Measurements from ENCODE around the gene CD7.

CD7 gene

DNA sequence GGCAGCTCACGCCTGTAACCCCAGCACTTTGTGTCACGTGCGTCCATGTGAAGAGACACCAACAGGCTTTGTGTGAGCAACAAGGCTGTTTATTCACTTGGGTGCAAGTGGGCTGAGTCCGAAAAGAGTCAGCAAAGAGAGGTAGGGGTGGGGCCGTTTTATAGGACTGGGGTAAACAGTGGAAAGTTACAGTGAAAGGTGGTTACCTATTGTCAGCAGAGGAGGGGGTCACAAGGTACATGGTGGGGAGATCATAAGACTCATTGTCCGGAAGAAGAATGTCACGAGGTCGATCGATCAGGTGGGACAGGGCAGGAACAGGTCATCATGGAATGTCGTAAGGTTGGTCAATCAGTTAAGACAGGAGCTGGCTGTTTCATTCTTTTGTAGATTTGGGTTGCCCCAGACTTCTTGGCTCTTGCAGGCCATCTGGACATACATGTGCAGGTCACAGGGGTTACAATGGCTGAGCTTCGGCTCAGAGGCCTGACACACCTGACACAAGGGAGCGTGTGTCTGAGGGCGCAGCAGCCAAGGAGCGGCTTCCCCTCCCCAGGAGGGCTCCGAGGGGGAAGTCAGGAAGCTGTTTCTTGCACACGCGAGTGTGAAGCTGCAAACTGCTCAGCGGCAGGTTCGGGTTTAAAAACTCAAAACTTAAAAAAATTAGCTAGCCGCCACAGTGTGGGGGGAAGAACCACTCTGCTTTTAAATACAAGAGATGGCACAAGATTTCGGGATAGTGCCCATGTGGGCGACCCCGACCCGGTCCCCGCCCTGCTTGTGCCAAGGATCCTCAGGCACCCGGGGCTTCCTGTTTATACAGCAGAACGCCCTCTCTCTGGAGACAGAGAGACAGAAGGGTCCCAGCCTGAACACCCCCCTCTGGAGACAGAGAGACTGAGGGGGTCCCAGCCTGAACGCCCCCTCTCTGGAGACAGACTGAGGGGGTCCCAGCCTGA is 29.2 kb upstream of the CD7 start:
- no peak for DNase-seq

DNA sequence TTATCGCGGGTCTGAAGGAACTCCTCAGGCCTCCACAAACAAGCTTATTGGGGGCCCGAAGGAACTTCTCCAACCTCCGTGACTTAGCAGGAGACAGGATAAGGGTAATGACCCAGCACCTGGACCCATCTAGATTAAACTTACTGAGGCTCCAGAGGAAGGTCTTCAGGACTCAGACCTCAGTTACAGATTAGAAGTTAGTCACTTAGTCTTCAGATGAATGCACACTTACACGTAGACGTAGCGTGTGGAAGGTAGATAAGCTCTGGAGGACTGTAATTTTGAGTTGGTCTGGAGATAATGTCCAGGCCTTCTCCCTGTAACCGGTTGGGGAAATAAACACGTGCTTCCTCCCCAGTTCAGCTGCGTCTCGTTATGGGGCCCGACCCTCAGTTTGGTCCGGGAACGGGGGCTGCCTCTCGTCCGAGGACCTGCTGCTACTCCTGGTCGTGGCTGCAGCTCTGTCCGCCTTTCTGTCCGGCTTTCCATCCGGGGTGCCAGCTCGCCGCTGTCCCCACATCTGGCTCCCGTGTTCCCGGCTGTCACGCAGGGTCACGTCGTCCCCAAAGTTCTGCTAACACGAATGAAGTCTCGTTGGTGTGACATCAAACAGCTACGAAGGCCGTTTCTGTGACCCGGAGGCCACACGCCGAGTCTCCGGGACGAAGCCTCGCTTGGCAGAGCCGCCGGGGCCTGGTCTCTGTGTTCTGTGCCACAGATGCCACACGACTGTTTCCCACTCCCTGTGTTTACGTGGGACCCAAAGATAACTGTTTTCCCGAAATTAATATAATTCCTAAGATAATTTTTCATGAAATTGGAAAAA is 28.0 kb upstream of the CD7 start:
- no peak for DNase-seq

DNA sequence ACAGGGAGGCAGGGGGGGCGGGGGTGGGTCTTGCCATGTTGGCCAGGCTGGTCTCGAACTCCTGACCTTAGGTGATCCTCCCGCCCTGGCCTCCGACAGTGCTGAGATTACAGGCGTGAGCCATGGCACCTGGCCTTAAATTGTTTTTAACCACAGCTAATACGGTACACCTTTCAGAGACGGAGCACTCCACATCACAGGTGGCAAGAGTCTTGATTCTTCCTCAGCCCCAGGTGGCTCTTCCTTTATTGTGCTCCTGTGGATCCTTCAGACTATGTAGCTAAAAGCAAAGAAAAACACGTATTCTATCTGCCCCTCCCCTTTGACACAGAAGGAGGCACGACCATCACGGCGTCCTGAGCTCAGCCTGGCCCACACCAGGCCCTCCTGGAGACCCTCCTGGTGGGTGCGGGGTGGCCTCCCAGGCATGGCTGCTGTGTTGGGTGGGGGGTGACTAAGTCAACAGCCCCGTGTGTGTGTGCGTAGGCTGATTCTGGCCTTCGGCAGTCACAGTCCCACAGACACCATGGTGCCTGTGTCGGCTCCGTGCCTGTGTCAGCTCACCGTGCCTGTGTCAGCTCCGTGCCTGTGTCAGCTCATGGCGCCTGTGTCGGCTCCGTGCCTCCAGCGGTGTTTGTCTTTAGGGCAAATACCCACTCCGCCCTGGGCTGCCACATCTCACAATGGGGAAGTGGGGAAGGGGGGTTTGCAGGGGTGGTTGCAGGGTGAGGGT is 26.9 kb upstream of the CD7 start:
- DNase-seq = no peak

DNA sequence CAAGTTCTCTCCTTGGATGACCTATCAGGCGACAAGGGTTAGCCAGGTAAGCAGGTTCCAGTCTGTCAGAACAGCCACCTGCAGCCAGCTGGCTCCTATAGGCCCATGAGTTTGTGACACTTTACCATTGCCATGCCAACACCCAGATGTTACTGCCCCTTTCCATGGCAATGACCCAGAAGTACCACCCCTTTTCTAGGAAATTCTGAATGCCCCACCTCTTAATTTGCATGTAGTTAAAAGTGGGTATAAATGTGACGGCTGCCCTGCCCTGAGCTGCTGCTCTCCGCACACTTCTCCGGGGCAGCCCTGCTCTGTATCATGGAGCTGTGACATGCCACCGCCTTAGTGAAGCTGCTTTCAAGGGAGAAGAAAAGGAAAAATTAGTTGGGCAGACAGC is 26.2 kb upstream of the CD7 start:
- DNase-seq = no peak

DNA sequence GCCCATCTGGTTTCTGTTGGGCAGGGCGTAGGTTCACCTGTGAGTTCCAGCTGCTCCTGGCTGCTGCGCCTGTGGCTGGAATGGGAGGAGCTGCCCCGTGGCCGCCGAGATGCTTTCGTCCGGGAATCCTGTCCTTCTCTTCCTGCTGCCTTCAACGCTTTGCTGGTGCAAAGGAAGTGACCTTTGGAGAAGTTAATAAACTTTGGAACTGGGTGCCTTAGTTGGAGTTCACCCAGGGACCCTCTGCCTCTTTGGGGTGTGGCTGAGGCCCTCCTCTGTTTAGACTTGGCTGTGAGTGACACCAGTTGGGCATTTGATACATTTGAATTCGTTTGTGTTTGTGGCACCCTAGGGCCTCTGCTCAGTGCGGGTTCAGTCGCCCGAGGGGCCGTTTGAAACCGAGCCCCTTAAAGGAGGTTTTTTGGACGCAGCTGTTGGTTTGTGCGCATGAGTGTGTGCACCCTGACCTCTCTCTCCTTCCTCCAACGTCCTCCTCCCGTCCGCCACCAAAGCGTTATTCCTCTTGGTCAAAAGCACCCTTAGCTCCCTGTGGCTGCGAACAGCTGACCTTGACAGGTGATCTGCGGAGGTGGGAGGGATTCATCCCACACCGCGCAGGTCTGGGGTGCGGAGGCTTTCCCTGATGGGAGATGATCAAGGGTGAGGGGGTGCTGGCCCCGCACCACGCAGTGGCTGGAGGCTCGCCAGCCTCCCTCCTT is 25.1 kb upstream of the CD7 start:
- no peak for DNase-seq

DNA sequence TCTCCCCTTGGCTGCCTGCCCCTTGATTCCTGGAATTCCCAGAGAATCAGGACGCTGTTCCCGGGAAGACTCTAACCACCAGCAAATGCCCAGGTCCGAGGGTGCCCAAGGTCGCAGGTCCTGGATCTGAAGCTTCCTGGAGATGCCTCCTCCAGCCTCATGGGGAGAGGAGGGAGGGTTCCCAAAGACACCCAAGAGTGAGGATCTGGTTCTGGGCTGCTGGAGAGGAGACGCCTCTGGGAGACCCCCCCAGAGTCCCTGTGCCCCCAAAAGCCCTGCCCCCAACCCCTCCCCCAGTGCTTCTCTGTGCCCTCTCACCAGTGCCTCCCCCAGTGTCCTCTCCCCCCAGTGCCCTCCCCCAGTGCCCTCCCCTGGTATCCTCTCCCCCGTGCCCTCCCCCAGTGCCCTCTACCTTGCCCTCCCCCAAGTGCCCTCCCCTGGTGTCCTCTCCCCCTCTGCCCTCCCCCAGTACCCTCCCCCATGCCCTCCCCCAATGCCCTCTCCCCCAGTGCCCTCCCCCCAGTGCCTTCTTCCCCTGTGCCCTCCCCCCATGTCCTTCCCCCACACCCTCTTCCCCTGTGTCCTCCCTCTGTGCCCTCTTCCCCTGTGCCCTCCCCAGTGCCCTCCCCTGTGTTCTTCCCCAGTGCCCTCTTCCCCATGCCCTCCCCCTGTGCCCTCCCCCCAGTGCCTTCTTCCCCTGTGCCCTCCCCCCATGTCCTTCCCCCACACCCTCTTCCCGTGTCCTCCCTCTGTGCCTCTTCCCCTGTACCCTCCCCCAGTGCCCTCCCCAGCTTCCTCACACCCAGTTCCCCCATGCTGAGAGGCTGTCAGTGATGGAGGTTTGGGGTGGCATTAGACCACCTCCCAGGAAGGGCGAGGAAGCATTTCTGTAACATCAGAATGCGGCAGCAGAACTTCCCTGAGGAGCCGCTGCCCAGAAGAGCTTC is 22.5 kb upstream of the CD7 start:
- DNase-seq = no peak

DNA sequence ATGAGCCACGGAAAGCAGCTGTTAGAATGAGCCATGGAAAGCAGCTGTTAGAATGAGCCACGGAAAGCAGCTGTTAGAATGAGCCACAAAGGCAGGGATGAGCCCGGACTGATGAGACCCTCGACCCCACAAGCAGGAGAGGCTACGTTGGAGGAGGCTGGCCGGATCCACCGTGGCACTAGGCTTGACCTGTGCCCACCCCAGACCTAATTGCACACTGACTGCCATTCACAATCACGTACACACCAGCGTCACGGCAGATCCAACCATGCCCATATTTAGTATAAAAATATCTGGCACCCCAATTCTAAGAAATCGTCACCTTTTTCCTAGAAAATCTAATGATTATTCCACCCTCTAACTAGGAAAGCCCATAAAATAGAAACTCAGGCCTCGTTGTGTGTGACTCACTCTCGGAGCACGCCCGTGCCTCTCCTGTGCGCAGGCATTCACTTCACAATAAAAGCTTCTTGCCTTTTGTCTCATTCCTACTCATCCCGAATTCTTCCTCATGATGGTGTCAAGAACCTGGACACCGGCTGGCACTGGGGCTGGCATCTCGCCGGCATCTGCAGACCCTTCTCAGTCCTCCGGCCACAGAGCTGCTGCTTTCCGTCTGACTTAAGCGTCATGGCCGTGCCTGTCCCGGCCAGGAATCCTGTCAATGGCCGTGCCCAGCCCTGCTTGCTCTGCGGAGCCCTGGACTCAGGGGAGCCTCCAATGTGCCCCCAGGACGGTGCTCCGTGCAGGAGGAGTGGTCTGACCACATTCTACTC is 21.6 kb upstream of the CD7 start:
- no peak for DNase-seq

DNA sequence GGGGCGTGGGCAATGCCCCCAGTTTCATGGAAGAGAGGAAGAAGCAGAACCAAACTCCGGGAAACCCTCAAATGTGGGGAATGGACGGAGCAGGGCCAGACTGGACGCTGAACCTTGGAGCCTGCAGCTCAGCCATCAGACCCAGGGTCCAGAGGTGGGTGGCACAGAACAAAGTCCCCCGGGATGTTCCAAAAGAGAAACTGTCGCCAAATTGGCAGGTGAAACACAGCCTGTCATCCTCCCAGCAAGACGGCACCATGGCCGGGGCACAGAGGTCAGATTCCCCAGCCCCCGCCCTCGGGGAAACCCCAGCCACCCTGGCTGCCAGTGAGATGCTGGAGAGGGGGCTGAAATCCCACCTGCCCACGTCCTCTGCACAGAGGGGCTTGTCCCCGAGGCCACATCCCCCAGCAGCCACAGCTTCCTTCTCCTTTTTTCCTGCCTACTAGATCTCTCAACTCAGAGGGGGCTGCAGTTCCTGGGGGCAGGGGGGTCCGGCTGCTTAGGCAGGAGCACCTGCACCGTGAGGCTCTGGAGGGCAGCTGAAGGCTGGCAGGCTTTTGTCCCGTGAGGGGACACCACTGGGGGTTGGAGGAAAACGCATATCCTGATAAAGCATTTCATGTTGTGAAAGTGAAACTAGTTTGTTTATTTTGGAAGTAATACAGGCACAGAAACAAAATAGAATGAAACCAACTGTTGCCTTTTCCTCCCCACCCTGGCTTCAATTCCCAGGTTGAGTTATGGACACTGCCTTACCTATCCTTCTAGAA is 17.4 kb upstream of the CD7 start:
- no peak for DNase-seq

DNA sequence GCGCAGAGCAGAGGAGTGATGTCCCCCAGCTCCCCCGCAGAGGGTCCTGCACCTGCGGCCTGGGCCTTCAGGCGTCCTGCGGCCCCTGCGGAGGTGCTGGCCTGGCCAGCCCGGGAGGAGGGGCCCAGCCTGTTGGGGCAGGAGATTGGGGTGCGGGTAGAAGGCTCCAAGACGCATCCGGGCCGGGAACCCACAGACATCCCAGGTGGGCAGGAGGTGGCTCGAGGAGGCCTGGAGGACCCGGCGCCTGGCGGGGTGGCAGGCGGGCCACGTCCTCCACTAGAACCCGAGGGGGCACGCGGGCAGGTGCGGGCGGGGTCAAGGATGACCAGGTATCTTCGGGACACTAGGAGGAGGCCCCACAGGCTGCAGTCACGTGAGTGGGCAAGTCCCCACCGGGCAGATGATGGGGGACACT is 16.8 kb upstream of the CD7 start:
- DNase-seq = no peak

DNA sequence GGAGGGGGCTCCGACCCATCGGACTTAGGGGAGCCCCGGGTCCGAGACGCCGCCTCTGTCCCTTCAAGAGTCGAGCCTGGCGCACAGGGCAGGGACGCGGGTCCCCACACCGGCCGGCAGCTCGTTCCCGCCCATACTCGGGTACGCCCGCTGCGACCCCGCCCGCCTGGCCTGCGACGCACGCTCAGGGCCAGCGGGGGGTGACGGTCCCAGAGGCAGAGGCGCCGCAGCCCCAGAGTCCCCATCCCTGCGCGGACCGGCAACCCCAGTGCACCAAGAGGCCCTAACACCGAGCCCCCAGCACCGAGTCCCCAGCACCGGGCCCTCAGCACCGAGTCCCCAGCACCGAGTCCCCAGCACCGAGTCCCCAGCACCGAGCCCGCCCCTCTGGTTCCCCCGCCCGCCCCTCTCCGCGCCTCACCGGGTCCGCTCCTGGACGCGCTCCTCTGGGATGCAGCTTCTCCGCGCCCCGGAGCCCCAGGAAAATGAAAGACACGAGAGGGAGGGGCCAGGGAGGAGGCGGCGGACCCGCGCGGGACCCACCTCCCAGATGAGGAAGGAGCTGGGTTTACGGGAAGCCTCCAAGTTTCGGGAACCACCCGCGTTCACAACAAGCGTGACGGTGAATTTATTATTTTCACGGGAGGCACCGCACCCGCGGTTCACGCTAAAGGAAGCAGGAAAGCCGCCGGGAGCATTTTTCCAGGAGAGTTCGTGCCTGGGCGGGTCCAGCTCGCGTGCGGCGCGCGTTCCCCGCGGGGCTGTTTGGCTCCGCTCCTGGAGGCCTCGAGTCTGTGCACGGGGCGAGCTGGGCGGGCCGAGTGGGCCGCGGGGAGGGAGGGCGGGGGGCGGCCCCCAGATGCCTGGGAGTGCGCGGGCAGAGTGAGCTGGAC is 16.1 kb upstream of the CD7 start, which contains the start of gene SECTM1:
SECTM1 (minus strand) TSS at position 488 of the 893 bp plus-strand sequence. CDS start 6,526 bp downstream, outside the sequence.
- DNase-seq = no peak

DNA sequence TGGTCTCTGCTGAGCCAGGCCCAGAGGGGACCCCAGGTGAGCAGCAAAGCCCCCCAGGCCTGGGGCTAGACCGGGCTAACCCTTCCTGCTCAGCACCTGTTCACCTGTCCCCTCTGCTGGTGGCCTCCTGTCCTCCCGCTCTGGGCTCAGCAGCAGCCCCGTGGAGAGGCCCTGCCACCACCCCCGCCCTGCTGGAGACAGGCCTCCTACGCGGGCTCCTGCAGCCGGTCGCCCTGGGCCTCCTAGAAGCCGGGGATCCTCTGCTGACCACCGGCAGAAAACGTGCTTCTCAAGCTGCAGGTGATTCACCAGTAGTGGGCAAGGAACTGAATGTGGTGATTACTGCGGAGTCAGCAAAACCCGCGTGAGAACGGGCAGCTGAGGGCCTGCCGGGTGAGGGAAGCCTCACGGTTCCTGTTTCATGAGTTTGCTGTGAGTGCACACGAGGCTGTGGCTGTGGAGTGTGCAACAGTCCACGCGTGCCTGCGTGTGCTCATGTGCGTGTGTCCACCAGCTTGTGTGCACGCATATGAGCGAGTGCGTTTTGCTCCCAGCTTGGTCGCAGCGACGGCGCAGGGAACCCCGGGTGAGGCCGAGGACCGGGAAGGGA is 15.4 kb upstream of the CD7 start:
- no peak for DNase-seq

DNA sequence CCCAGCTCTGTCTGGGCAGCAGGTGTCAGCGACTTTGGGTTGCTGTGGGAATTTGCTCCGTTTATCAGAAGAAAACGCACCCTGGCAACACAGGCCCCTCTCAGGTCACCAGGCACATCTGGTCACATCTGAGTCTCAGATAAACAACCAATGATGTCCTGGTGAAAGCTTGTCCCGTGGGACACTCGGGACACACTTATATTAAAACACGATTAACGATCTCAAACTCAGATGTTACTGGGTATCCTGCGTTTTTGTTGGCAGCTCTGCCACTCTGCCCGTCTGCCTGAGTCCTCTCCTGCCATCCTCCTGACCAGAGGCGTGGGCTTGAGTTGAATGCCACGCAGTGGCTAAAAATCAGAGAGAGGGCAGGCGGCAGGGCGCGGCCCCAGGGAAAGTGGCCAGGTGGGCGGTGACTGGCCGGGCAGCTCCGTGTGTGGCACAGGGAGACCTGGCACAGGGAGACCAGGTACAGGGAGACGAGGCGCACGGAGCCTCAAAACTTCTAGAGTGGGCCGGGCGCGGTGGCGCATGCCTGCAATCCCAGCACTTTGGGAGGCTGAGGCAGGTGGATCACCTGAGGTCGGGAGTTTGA is 14.0 kb upstream of the CD7 start:
- no peak for DNase-seq

DNA sequence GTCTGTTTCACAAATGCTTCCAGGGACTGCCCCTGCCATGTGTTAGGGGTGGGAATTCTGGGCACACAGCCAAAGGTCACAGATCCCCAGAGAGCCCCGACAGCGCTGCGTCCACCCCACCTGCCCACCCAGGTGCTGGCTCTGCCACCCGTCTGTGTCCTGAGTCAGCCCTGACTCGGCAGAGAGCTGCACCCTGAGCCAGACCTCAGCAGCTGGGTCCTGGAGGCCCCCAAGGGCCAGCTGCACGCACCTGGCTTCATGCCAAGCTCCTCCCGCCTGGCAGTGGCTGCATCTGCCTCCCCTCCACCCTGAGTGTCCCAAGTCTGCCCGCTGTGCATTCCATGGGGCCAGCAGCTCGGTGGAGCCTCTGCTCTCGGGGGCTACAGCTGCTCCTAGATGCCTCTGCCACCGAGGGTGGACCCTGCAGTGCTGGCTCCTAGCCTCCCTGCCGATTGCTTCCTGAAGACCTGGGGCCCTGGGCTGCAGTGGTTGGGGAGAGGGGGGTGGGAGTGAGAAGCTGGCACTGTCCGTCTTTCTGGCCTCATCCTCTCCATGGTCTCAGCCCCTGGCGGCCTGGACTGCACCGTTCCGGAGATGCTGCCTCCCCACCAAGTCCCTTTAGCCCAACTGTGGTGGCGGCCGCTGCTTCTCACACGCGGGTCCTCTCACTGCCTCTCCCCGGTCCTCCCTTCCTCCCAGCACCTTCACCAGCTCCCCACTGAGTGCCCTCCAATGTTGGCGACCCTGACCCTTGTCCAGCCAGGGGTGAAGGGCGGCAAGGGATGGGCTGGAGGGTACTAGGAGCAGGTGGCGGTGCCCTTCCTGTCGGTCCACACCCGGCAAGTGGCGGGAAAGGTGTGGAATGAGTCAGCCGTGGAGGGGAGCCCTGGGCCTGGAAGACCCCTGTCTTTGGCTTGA is 13.2 kb upstream of the CD7 start:
- peak; percentile 73 for DNase-seq

DNA sequence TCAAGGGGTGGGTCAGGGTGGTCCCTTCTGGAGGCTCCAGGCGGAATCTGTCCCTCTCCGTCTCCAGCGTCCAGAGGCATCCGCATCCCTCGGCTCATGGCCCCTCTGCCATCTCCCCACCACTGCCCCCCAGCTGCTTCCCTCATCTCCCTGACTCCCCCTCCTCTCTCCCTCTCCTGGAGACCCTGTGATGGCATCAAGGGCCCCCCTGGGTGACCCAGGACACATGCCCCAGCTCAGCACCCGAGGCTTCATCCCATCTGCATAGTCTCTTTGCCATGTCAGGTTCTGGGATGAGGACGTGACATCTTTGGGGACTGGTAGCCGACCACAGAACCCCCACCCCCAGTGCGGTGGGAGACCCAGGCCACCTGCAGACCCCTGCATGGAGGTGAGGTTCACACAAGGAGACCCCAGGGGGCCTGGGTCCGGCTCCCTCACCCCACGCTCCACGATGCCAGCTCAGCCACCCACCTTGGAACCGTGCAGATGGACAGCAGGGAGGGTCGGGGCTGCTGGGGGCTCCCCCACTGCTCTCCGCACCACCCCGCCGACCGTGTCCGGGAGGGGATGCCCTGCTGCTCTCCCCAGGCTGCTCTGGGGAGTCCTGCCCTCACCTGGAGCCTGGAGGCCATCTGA is 12.4 kb upstream of the CD7 start:
- no peak for DNase-seq

DNA sequence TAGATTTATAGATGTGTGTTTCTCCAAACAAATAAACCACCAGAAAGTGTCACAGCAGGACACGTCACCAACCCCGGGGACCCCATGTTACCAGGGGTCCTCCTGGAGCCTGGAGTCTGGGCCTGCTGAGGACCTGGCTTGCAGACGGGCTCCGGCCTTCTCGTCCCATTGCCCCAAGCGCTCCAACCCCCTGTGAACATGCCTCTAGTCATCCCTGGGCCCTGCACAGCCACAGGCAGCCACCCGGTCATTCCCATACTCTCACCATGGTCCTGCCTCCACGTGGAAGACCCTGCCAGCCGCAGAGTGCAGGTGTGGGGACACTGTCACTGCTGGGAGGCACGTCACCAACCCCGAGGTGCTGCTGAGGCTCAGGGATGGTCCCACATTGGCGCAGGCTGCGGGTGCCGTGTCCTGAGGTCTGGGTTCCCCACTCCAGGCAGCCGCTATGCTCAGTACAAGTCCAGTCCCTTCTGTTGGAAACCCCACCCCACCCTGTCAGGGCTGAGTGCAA is 11.6 kb upstream of the CD7 start:
- DNase-seq = no peak

All from NCI-H2107 (cell line).